Upper lobe of right lung (tissue), 1 donor: ENCODE measurements around the gene AGBL1. TPM values are rescaled to one million over a fixed set of nuclear protein-coding genes. Genes with fewer than 3 reads are reported as not detected.

Experiments
- ATAC-seq: fragments of 200-7000 bp; cut with Tn5 transposase; one replicate; pipeline ENCODE4 v1.9.1; 2020; ENCODE audit warnings: mild to moderate bottlenecking, moderate library complexity
- DNase-seq: peaks from one replicate; pipeline ENCODE4 v3.0.0-alpha.2; 2020
- H3K27ac ChIP-seq: fragments of 200-600 bp; one replicate; pipeline ENCODE4 v1.8.0; 2022
- H3K27me3 ChIP-seq: fragments of 200-600 bp; one replicate; pipeline ENCODE4 v1.8.0; 2022; ENCODE audit warnings: mild to moderate bottlenecking
- H3K36me3 ChIP-seq: fragments of 200-600 bp; one replicate; pipeline ENCODE4 v1.8.0; 2022
- H3K4me1 ChIP-seq: fragments of 200-600 bp; one replicate; pipeline ENCODE4 v1.8.0; 2022
- H3K4me3 ChIP-seq: fragments of 200-600 bp; one replicate; pipeline ENCODE4 v1.8.0; 2022; ENCODE audit warnings: mild to moderate bottlenecking
- H3K9me3 ChIP-seq: fragments of 200-600 bp; one replicate; pipeline ENCODE4 v1.8.0; 2022
- intact Hi-C: fragments of 100-400 bp; cut with DNase I; formaldehyde crosslinking; loops from one replicate; pipeline ENCODE4 v1.11.0; 2022
- total RNA-seq: library from RNA; stranded (reverse); fragmentation: NEBNext Ultra II Directional; extraction: Animal tissue kit (Norgen Biotek cat#: 25700); gene quantifications from one replicate; pipeline ENCODE4 v1.2.1, GENCODE V29; 2021
- TF ChIP-seq, protein P1 (sequence below): fragments of 200-600 bp; IDR thresholded peaks from one replicate; pipeline ENCODE4 v1.8.0; 2022; ENCODE audit warnings: antibody characterized with exemption
- donor health status: DM: no; HTN: yes; CAD: no; lungs with severe emphysema.

AGBL1 gene
- total RNA-seq, 1 donor from 2014 or later: 6.5 TPM

- ATAC-seq: no peak
- no peaks in the 10 kb centered on the region for H3K36me3 ChIP-seq
- H3K27ac ChIP-seq: no peak overlapping the region
- peaks cover 9% of the 10 kb centered on the region for H3K4me1 ChIP-seq
- no peak for DNase-seq
- H3K27me3 ChIP-seq: no peaks in the 10 kb centered on the region
- intact Hi-C loops: no loop called here
- TF ChIP-seq, protein P1, sequence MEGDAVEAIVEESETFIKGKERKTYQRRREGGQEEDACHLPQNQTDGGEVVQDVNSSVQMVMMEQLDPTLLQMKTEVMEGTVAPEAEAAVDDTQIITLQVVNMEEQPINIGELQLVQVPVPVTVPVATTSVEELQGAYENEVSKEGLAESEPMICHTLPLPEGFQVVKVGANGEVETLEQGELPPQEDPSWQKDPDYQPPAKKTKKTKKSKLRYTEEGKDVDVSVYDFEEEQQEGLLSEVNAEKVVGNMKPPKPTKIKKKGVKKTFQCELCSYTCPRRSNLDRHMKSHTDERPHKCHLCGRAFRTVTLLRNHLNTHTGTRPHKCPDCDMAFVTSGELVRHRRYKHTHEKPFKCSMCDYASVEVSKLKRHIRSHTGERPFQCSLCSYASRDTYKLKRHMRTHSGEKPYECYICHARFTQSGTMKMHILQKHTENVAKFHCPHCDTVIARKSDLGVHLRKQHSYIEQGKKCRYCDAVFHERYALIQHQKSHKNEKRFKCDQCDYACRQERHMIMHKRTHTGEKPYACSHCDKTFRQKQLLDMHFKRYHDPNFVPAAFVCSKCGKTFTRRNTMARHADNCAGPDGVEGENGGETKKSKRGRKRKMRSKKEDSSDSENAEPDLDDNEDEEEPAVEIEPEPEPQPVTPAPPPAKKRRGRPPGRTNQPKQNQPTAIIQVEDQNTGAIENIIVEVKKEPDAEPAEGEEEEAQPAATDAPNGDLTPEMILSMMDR: no peak
- H3K4me3 ChIP-seq: no peak overlapping the region
- no peaks in the 10 kb centered on the region for H3K9me3 ChIP-seq
These were observed 837.1 kb downstream of the AGBL1 start for GRCh38 chr15:86916671-86917360.

DNA sequence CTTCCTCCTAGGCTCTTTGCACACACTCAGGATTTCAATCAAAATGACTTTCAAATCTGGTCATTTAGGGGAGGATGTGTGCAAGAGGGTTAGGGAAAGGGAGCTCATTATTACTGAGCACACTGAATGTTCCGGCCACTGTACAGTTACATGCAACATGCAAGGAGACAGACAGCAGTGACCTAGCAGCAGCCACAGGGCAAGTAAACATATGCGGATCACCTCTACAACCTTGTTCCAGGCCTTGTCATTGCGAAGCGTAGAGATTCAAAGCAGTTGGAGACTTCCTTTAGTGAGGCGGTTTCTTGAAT lies 837.6 kb downstream of the AGBL1 start:
- TF ChIP-seq, protein P1: no peak
- Histone ChIP-seq H3K4me1 (peaks cover 9% of the 10 kb centered on the region), H3K9me3 (no peaks in the 10 kb centered on the region), H3K27ac (no peak overlapping the region), H3K4me3 (no peak overlapping the region), H3K27me3 (no peaks in the 10 kb centered on the region), H3K36me3 (no peaks in the 10 kb centered on the region)
- intact Hi-C loops: no loop called here
- DNase-seq (no peak), ATAC-seq (no peak)

- intact Hi-C loops: no loop called here
- H3K27ac ChIP-seq: peak overlapping the region; percentile 65
- no peaks in the 10 kb centered on the region for H3K36me3 ChIP-seq
- H3K4me3 ChIP-seq: no peak overlapping the region
- peaks cover 9% of the 10 kb centered on the region for H3K4me1 ChIP-seq
- peak; percentile 36 for ATAC-seq
- no peak for DNase-seq
- H3K27me3 ChIP-seq: no peaks in the 10 kb centered on the region
- TF ChIP-seq, protein P1: no peak
- no peaks in the 10 kb centered on the region for H3K9me3 ChIP-seq
These were observed 839.9 kb downstream of the AGBL1 start for GRCh38 chr15:86919581-86919980.

- Histone ChIP-seq H3K9me3 (no peaks in the 10 kb centered on the region), H3K4me3 (no peak overlapping the region), H3K4me1 (no peaks in the 10 kb centered on the region), H3K27me3 (no peaks in the 10 kb centered on the region), H3K36me3 (no peaks in the 10 kb centered on the region), H3K27ac (no peak overlapping the region)
- ATAC-seq (no peak), DNase-seq (no peak)
- intact Hi-C loops: no loop called here
- TF ChIP-seq, protein P1: no peak
These were observed 849.8 kb downstream of the AGBL1 start for GRCh38 chr15:86929461-86929860.

GRCh38 chr15:86932456-86932855 lies 852.8 kb downstream of the AGBL1 start:
- Histone ChIP-seq H3K4me3 (no peak overlapping the region), H3K9me3 (no peaks in the 10 kb centered on the region), H3K4me1 (no peaks in the 10 kb centered on the region), H3K27me3 (no peaks in the 10 kb centered on the region), H3K27ac (no peak overlapping the region), H3K36me3 (no peaks in the 10 kb centered on the region)
- DNase-seq (no peak), ATAC-seq (no peak)
- intact Hi-C loops: no loop called here
- TF ChIP-seq, protein P1: no peak

DNA sequence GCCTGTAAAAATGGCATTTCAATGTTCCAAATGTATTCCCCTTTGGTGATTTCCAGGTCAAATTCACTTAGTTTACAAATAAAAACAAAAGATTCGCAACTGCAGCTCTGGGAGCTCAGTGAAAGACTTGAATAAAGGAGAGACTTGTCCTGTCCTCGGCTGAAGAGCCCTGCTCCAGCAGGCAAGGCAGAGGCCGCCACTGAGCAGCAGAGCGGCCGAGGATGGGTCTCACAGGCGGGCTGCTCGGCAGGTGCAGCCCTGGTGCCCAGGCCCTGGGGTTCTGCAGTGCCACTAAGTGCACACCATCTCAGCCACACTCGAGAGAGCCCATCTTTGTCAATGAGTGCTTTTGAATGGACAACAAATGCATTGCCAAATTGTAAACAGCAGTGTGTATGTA lies 856.2 kb downstream of the AGBL1 start:
- intact Hi-C loops: no loop called here
- no peak for DNase-seq
- no peak for ATAC-seq

More for the DNA sequence above, 856.2 kb downstream of the AGBL1 start:
- TF ChIP-seq, protein P1: no peak
- H3K27me3 ChIP-seq: no peaks in the 10 kb centered on the region
- H3K4me3 ChIP-seq: no peak overlapping the region
- H3K9me3 ChIP-seq: no peaks in the 10 kb centered on the region
- no peak overlapping the region for H3K27ac ChIP-seq
- H3K4me1 ChIP-seq: no peaks in the 10 kb centered on the region
- no peaks in the 10 kb centered on the region for H3K36me3 ChIP-seq
